ENCODE data around the gene NGLY1.
A peak's percentile ranks its signal among the peaks of the same experiment; 100 is the strongest.

The NGLY1 gene

GRCh38 chr3:25782938-25783660 lies at the start of gene NGLY1:
NGLY1 (minus strand) TSS chr3:25783443; CDS start chr3:25783390, 53 bp downstream.
- Histone ChIP-seq H3K27ac (ENCODE audit: low read length) (peak within 1 kb of the TSS; percentile 74; the same call in 1 of the 2 replicates), H4K20me1 (ENCODE audit: insufficient read depth, low read length) (no peaks in the 10 kb centered on the region), H3K79me2 (ENCODE audit: low read length) (peaks cover 48% of the 10 kb centered on the region)

GRCh38 chr3:25831578-25831977 lies 48.3 kb upstream of the NGLY1 start:
- Histone ChIP-seq H3K4me3 (ENCODE audit: low read length) (peak overlapping the region; percentile 21; the same call in 1 of the 2 replicates), H3K9me3 (replicated peaks; ENCODE audit: insufficient read depth, low read length) (no peaks in the 10 kb centered on the region), H3K4me2 (ENCODE audit: low read depth, low read length) (peak overlapping the region; percentile 61), H2AFZ (ENCODE audit: low read length) (0 out of 2 replicates have a peak overlapping the region, but pooled peaks have one; percentile 11), H3K9ac (ENCODE audit: low read length) (peak overlapping the region; percentile 16; the same call in 1 of the 2 replicates), H4K20me1 (ENCODE audit: insufficient read depth, low read length) (no peaks in the 10 kb centered on the region), H3F3A (ENCODE audit: insufficient read depth, low read length) (peaks cover 46% of the 10 kb centered on the region), H3K36me3 (replicated peaks; ENCODE audit: insufficient read depth, low read length) (no peaks in the 10 kb centered on the region), H3K9me2 (replicated peaks; ENCODE audit: insufficient read depth, low read length) (no peaks in the 10 kb centered on the region), H3K27me3 (replicated peaks; ENCODE audit: insufficient read depth, low read length) (no peaks in the 10 kb centered on the region), H3K79me2 (ENCODE audit: low read length) (peaks cover 21% of the 10 kb centered on the region), H3K27ac (ENCODE audit: low read length) (peak overlapping the region; percentile 49; the same call in 1 of the 2 replicates), H3K4me1 (ENCODE audit: low read length) (peaks cover 44% of the 10 kb centered on the region)
- DNase-seq = peak; percentile 77
- TF ChIP-seq CTCF (IDR thresholded peaks at IDR 0.05; ENCODE audit: low read length) (peak; percentile 48), EZH2 (optimal IDR thresholded peaks at IDR 0.05; ENCODE audit: low read depth, low read length) (no peak)

More at GRCh38 chr3:25782938-25783660, at the start of gene NGLY1:
- Histone ChIP-seq H3K4me2 (ENCODE audit: low read depth, low read length) (peak within 1 kb of the TSS; percentile 85), H3K4me1 (ENCODE audit: low read length) (peaks cover 21% of the 10 kb centered on the region), H3K36me3 (replicated peaks; ENCODE audit: insufficient read depth, low read length) (no peaks in the 10 kb centered on the region), H3F3A (ENCODE audit: insufficient read depth, low read length) (peaks cover 6% of the 10 kb centered on the region; the same call in 1 of the 2 replicates), H3K9ac (ENCODE audit: low read length) (peak within 1 kb of the TSS; percentile 79), H3K27me3 (replicated peaks; ENCODE audit: insufficient read depth, low read length) (no peaks in the 10 kb centered on the region), H2AFZ (ENCODE audit: low read length) (peak within 1 kb of the TSS; percentile 94), H3K9me2 (replicated peaks; ENCODE audit: insufficient read depth, low read length) (no peaks in the 10 kb centered on the region), H3K4me3 (ENCODE audit: low read length) (peak within 1 kb of the TSS; percentile 79), H3K9me3 (replicated peaks; ENCODE audit: insufficient read depth, low read length) (no peaks in the 10 kb centered on the region)
- peak; percentile 87 for DNase-seq
- TF ChIP-seq CTCF (IDR thresholded peaks at IDR 0.05; ENCODE audit: low read length) = no peak
- no peak for TF ChIP-seq EZH2phosphoT487 (IDR thresholded peaks at IDR 0.05; ENCODE audit: low read length)
- TF ChIP-seq EZH2 (optimal IDR thresholded peaks at IDR 0.05; ENCODE audit: low read depth, low read length) = no peak

- H2AFZ ChIP-seq (ENCODE audit: low read length) = peak overlapping the region; percentile 11; the same call in 1 of the 2 replicates
Measured at GRCh38 chr3:25830373-25831280, 47.4 kb upstream of the NGLY1 start.

More at GRCh38 chr3:25830373-25831280, 47.4 kb upstream of the NGLY1 start:
- Histone ChIP-seq H3K9ac (ENCODE audit: low read length) (peak overlapping the region; percentile 16; the same call in 1 of the 2 replicates), H3K4me2 (ENCODE audit: low read depth, low read length) (peak overlapping the region; percentile 61), H3K9me3 (replicated peaks; ENCODE audit: insufficient read depth, low read length) (no peaks in the 10 kb centered on the region), H3F3A (ENCODE audit: insufficient read depth, low read length) (peaks cover 45% of the 10 kb centered on the region), H3K4me3 (ENCODE audit: low read length) (peak overlapping the region; percentile 14), H3K27ac (ENCODE audit: low read length) (peak overlapping the region; percentile 49; the same call in 1 of the 2 replicates), H3K79me2 (ENCODE audit: low read length) (peaks cover 11% of the 10 kb centered on the region), H3K27me3 (replicated peaks; ENCODE audit: insufficient read depth, low read length) (no peaks in the 10 kb centered on the region), H4K20me1 (ENCODE audit: insufficient read depth, low read length) (no peaks in the 10 kb centered on the region), H3K36me3 (replicated peaks; ENCODE audit: insufficient read depth, low read length) (no peaks in the 10 kb centered on the region), H3K4me1 (ENCODE audit: low read length) (peaks cover 38% of the 10 kb centered on the region), H3K9me2 (replicated peaks; ENCODE audit: insufficient read depth, low read length) (no peaks in the 10 kb centered on the region)
- no peak for TF ChIP-seq CTCF (IDR thresholded peaks at IDR 0.05; ENCODE audit: low read length)
- DNase-seq = no peak

Data from MM.1S (cell line).